Esophagus squamous epithelium (tissue), 4 donors: ENCODE data around the gene TJP3.

Experiments used
- POLR2A ChIP-seq, 4 donors: fragments of 450-650 bp; IDR thresholded peaks; one replicate each; pipeline ENCODE4 v1.6.1; 2017; ENCODE audit warnings: antibody characterized with exemption in 4 of 4, mild to moderate bottlenecking in 4 of 4, moderate library complexity in 3 of 4
- TF ChIP-seq, protein P1 (sequence below), 6 experiments: fragments of 450-650 bp in 4 of 6; fragments of 200-600 bp in 2 of 6; sonication (generic) in 2 of 6; IDR thresholded peaks; one replicate each; pipeline ENCODE4 v1.5.1; 2016 to 2019; ENCODE audit warnings: antibody characterized with exemption in 6 of 6, mild to moderate bottlenecking in 4 of 6, moderate library complexity in 4 of 6

DNA sequence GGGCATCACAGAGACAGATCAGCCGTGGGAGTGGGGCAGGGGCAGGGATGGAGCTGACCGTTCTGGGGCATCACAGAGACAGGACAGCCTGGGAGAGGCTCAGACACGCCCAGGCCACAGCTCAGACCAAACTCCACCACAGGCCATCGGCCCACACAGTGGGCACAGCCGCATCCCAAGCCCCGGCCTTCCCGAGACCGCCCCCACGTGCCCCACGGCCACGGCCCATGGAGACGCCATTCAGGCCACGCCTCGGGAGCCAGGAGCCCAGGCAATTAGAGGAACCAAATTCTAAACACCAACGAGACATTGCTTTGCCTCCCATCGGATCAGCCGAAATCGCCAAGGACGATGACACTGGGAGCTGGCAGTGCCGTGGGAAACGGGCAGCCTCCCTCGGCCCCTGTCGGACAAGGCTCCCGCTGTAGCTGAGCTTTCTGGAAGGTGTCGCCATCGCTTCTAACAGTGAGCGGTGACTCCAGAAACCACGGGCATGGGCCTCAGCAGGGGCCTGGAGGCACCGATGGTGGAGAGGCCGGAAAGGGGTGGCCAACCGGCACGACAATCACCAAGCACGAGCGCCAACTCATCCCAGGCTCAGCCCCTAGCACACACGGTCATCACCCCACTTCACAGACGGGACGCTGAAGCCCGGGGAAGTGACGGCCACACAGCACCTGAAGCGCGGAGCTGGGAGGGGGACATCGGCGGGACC is 10.4 kb upstream of the TJP3 start:
- TF ChIP-seq, protein P1, sequence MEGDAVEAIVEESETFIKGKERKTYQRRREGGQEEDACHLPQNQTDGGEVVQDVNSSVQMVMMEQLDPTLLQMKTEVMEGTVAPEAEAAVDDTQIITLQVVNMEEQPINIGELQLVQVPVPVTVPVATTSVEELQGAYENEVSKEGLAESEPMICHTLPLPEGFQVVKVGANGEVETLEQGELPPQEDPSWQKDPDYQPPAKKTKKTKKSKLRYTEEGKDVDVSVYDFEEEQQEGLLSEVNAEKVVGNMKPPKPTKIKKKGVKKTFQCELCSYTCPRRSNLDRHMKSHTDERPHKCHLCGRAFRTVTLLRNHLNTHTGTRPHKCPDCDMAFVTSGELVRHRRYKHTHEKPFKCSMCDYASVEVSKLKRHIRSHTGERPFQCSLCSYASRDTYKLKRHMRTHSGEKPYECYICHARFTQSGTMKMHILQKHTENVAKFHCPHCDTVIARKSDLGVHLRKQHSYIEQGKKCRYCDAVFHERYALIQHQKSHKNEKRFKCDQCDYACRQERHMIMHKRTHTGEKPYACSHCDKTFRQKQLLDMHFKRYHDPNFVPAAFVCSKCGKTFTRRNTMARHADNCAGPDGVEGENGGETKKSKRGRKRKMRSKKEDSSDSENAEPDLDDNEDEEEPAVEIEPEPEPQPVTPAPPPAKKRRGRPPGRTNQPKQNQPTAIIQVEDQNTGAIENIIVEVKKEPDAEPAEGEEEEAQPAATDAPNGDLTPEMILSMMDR (IDR thresholded peaks at IDR 0.05) = no peak
- TF ChIP-seq POLR2A (IDR thresholded peaks at IDR 0.05) = no peak
